NCI-H748 (cell line): ENCODE measurements around the gene ZNF236.

ENCODE experiments used
- DNase-seq: peaks from one replicate; lab custom pipeline; 2025; ENCODE audit not compliant: unreplicated experiment; lab: John Stamatoyannopoulos, UW

The ZNF236 gene

DNA sequence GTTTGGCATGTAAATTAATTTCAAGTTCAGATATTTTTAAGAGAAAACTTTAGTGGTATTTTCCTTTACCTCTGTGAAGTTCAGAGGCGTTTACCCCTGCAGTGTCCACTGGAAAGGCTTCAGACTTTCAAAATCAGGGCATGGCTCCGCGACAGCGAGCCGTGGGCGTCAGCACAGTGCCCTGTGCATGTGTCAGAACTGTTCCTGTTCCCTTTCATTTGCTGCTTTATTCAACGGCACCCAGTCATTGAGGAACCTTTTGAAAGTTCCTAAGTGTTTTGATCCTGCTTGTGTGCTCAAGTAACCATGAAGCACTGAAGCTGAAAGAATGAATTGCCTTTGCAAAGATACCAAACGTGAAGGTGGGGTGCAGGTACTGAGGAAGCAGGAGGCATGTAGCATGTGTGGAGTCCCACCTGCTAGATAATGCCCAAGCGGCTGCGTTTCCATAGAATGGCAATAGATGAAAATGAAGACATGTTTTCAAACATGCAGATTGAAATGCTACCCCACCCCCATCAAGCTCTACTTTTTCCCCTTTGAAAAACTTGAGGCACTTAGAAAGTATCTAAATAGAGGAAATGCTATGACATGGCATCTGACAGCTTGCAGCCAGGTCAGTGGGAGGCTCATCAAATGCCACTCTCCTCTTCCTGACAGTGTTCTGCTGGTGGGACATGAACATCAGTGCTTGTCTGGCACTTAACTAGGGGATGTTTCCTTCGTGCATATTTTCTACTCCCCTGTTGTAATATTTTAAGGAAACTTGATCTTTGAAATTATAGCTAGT lies 148.6 kb downstream of the ZNF236 start:
- no peak for DNase-seq

DNA sequence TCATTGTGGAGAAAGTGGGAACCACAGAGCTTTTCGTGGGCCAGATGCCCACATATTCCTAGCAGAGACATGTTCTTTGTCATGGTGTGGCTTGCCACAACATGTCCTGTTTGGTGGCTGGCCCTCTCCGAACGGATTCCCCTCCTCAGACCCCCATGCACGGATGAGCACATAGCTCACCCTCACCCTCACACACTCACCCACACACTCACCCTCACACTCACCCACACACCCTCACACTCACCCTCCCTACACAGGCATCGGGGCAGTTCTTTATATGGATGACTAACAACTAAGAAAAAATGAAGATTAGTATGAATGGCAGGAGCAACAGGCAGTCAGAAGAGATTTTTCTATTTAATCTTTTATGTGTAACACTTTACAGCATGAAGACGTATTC lies 149.9 kb downstream of the ZNF236 start:
- no peak for DNase-seq

DNA sequence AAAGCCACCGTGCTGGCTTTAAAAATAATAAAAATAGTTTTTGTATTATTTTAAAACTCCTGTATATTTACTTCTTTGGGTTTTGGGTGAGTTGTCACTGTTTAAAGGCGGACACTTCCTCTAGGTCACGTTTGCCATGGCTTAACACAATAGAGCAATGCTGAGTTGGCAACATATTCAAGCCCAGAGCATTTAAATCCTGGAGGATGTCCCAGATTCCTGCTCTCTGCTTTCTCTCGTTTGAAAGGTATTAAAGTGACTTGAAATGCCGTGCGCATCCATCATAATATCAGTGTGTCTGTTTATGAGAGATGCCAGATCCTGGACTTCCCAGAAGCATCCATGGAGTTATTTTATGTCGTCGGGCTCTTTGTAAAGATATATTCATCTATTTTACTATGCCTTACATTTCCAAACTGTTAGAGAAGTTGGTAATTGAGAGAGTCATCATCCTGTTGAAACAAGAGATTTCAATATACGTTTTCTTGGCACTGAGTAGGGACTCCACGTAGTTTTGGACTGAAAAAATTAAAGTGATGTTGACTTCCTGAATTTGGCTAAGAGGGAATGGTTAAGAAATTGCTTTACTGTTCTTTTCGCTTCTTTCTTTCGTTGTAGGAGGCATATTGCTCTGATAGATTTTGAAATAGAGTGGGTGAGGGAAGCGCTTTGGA lies 150.6 kb downstream of the ZNF236 start:
- DNase-seq: no peak

DNA sequence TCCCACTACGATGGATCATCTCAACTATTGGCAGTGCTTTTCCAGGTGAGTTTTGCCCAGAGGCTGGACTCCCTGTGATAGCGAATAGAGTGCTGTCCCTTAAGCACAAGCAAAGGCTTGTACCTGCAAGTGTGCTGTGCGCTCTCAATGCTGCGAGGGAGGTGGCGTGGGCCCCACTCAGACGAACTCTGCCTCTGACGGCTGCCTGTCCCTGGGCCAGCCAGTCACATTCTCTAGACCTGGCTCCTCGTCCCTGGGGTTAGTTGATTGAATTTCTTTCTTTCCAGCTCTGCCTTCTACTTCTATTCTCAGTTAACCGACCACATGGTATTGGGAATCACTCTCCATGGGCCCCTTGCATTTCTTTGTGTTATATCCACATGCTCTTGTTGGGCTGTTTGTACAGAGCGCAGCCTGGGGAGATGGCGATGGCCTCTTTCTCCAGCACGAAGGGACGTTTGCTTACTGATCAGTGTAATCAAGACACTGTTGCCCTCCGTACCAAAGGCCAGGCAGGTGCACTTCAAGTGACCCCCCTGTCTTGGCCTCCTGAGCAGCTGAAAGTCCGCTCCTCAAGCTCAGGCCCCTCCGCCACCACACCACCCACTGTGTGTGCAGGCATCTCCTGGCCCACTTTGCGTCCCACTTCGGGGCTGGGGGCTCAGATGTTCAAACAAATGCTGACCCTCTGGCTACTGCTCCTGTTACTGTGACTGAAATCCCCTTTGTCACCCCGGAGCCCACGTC lies 151.3 kb downstream of the ZNF236 start:
- DNase-seq: no peak

DNA sequence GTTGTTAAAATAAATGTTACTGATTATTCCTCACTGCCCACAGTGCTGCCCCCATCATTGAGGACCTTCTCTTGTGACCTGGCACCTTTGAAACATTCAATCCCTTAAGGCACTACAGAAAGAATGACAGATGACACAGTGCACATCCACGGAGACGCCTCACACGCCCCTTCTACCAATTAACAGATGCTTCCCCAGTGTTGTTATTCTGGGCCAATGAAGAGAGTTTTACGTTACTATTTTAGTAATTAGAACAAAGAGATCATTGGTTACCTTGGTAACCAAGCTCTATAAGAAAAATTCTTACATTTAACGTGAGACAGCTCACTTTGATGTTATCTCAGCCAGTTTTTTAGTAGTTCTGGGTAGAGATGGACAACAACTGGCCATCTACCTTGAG lies 152.0 kb downstream of the ZNF236 start:
- DNase-seq: no peak

DNA sequence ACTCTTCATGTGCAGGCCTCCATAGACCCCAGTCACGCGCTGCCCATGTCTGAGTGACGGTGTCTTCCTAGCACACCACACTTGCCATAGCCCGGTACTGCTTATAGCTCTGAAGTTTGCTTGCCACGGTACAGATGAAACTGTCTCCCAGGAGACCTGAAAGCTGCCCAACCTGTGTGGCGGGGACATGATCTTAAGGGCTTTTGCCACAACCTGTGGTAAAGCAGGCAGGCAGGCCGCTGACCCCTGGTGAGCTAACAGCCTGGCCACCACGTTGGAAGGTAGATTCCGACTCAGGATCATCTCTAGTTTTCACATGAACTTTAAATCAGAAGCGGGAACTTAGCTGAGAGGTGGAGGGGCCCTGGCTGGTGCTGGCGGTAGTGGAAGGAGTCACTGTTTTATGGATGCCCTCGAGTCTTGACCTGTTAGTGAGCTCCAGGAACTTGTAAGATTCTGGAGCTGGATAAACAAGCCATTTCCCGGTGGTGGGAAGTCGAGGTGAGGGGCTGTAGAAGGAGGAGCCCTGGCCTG lies 153.3 kb downstream of the ZNF236 start:
- no peak for DNase-seq

DNA sequence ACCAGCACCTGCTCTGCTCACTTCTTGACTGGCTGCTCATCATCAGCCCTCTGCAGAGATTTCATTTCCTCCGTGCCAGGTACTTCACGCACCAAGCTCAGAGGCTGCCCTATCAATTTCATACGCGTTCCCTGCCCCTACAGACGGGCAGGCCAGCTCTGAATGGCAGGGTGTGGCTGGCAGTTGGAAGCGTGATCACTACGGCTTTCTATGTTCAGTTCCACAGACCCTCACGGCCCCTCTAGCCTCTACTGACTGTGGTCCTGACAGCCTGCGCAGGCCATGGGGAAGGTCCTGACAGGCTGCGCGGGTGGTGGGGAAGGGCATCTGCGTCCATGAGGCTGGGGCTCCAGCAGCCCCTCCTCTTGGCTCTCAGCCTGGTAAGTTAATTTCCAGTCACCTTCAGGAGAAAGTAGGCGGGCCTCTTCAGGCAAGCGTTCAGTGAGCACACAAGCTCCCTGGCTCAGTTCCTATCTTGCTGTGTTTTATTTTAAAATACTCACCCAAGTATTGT lies 154.8 kb downstream of the ZNF236 start:
- DNase-seq: peak; percentile 42

DNA sequence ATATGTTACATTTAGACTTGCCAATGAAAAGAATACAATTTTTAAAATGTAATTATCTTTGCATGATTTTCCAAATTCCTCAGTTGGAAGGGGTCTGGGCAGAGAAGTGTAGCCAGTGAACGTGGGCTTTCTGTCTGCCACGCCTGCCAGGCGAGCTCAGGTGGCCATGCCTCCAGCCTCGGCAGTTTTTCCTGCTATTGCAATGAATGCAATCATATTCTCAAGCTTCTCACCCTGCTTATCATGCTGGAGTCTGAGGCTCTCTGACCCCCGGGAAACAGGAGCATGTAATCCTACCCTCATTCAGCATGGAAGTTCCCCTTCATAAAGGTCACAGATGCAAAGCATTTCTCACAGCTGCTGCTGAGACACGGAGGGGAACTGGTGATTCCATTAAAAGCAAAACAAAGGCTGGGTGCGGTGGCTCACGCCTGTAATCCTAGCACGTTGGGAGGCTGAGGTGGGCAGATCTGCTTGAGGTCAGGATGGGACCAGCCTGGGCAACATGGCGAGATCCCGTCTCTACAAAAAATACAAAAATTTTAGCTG lies 155.4 kb downstream of the ZNF236 start:
- no peak for DNase-seq

DNA sequence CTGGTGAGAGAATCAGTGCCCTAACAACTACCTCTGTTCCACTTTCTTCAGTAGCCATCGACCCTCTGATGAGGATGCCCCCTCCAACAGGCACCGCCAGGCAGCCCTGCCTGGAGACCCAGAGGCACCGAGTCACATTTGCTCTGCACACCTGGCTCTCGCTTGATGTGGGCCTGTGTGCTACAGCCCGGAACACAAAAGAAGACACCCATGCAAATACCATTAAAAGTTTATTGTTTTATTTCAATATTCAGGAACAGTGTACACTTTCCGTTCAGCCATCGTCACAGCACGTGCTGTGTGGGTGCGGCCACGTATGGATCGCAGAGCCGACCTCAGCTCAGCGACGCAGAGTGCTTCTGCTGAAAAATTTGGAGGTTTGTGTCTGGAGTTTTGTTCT lies 156.3 kb downstream of the ZNF236 start:
- DNase-seq: no peak

DNA sequence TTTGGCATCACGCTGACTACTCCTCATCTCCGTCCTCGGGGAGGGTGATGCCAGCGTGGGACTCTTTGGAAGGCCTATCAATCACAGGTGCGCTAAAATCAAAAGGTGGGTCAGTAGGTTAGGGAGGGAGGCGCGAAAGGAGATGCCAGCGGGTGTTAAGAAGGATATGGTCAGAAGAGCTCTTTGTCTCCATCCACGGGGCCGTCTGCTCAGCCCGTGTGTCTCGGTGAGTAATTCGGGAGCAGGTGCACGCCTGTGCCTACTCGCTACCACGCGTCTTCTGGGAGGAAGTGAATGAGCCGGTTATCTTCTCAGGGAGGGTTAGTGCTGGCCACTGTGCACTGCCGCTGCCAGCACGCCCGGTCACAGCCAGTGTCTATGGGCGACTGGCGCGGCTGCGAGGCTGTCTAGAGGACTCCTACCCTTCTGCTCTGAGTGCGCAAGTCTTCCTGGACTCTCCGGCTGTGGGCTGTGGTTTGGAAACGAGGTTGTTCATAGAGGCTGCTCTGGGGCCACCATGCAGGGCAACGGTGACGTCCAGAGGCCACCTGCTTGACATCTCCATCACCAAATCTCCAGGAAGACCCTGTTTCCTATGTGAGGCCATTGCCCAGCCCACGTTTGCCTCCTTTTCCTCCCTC lies 156.9 kb downstream of the ZNF236 start:
- no peak for DNase-seq

DNA sequence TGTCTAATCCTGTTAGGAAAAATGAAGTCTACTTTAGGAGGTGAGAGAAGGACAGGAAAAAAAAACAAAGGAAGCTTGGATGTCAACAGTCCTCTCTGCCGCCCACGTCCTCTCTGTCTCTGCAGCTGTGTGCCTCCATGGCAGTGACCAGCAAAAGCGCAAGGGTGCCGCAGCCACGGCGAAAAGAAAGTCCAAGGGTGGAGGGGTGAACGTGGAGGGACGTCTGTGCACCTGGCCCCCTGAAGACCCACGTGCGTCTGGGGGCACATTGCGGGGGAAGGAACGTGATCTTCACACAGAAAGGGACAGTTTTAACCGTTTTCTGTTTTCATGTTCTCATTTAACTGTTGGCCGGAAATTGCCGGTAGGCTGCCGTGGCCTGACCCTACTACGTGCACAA lies 157.5 kb downstream of the ZNF236 start:
- DNase-seq: no peak

DNA sequence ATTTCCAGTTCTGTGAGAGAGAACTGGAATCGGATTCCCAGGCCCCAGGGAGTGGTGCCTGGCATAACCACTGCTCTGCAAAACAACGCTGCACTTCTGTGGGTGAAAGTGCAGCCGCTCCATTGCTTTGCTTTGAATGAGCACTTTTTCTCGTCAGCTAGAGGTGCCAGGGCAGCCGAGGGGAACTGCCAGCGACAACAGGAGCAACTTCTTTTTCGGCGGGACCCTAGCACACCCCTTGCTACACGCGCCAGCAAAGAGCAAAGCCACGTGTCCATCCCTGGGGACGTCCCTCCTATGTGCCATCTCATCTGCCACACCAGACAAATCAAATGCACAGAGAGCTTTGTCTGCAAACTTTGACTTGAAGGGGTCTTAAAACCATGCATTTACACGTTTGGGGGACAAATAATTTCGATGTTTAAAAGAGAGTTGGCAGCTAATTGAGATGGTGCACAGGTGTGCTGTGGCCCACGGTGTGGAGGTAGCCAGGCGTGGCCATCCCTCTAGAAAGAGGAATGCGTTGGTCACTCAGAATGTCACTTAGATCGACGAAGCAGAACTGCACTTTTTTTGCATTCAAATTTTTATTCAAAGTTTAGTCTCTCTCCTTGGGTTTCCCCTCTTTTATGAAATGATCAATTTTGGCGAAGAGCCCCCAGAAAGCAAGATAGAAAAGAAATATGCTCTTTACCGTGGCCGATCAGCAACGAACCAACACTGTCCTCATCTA lies 158.5 kb downstream of the ZNF236 start:
- DNase-seq: no peak

DNA sequence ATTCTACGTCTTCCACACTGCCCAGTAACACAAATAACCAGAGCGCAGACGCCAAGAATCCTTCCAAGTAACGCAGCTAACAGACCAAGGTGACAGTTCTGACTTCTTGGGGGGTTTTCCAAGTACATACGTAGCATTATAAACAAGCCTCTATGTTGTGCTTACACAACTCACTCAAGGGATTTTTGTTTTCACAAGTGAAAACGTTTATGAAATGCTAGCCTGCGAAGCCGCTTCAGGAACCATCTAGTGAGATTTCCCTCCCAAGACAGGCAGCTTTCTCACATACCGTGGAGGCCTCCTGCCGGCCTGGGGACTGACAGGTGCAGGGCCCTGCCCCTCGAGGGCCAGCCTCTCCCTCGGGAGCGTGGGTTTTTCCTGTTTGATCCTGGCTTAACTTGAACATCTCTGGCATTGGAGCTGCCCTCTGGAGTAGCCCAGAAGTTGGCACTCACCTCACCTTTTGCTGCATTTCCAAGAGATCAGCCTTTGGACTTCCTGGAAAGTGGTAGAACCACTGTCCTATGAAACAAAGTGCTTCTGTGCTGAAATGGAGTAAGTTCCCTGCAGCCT lies 159.1 kb downstream of the ZNF236 start:
- DNase-seq: no peak

DNA sequence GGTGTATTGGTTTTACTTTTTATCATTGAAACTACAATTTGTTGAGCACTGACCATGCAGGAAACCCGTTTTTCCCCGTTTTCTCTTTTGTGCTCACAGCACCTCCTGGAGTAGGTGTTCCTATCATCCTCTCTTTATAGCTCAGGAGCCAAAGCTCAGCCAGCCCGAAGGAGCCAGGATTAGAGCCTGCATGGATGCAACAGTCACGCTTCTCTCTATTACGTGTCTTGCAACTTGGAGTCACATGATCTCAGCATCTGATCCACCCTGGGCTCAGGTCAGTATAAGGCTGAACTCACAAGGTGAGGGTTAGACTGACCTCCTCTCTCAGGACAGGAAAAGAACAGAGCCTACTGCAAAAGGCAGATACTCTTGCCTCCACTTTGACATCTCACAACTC lies 159.7 kb downstream of the ZNF236 start:
- no peak for DNase-seq

DNA sequence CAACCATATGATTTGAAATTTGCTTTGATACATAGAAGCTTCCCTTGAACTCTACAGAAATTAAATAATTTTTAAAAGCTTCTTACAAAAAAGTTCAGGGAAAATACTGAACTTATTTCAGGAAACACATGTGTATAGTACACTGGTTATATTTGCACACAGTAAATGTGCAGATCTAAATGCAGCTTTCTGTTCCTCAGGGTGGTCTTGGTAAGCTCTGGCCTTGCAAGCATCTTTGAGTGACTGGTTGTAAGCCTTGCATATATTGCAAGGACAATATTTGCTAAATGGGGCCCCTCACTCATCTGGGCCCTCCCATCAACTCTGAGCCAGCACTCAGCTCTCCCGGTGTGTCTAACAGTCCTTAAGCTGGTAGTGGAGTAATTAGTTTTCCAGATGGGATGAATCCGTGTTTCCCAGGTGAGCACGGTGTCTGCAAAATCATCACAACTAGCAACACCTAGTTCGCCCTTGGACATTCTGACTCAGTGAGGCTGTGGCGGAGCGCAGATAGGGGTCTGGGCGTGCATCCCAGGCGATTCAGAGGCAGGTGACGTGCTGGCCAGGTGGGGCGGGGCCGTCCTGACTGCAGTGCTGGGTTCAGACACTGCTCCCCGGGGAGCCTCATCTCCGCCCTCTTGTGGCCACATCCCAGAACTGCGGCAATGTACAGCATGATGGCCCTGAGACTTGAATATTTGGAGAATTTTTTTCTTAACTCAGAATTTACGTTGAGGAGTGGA lies 160.7 kb downstream of the ZNF236 start:
- DNase-seq: peak; percentile 86

DNA sequence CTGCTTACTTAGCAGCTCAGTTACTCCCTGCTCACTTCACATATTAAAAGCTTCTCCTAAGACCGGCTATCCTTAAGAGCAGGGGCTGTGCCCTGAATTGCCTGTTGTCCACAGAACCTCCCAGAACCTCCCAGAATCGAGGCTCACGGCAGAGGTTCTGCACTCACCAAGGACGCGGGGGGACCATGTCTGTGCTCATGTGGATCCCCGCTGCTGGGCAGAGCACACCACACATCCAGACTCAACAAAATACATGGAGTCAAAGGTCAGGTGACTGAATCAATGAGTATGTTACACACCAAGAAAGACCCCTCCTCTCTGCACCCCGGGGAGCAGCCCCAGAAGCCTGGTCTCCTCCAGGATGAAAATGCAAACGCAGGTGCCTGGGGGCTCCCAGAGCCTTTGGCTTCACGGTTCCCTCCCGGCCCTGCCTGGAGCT lies 161.3 kb downstream of the ZNF236 start:
- DNase-seq: no peak

DNA sequence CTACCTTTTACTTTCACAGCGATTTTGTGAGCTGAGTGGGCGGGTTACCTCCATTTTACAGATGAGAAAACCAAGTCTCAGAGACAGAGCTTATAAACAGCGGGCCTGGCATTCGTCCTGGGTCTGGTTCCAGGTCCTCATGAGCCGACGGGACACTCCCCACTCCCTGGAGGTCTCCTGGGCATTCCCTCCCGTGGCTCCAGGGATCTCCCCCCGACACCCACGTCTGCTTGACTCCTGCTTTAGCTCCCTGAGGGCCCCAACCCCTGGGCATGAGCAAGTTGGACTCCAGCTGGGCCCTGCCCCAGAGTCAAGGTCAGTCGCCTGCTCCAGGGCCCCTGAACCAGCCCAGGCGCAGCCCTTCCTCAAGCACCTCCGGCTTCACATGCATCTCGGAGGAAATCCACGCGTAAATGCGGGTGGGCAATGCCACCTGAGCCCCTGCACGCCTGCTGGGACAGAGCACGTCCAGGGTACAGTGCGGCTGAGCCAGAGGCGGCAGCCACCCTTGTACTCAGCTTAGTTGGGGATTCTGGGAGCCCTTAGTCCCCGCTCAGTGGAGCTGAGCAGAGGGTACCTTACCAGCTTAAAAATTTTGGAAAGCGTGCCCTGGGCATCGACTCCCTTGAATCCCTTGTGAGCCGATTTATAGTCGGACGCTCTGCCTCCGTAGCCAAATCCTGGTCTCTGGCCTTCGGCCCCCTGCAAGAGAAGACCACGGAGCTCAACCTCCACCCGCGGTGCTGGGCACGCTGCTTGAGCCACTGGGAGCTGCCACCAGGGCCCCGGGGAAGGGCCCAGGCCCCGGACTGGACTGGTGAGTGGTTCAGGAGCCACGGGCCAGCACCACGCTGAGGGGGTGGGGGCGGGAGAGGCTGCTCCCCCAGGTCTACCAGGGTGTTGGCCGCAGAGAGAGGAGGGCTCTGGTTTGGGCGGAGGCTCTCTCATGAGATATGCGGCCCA lies 162.1 kb downstream of the ZNF236 start:
- no peak for DNase-seq
